Hippocampal formation (tissue), 2 donors: ENCODE data around the gene PSAT1.

Source experiments
- DNase-seq, 2 donors: peaks; one replicate each; lab custom pipeline; 2025; lab: John Stamatoyannopoulos, UW

The PSAT1 gene

GRCh38 chr9:78316166-78316892 lies 19.4 kb downstream of the PSAT1 start:
- DNase-seq, result no peak

- DNase-seq, result peak in 1 of 2 donors; percentile 39
These were observed 22.5 kb downstream of the PSAT1 start for GRCh38 chr9:78319197-78320029.

DNA sequence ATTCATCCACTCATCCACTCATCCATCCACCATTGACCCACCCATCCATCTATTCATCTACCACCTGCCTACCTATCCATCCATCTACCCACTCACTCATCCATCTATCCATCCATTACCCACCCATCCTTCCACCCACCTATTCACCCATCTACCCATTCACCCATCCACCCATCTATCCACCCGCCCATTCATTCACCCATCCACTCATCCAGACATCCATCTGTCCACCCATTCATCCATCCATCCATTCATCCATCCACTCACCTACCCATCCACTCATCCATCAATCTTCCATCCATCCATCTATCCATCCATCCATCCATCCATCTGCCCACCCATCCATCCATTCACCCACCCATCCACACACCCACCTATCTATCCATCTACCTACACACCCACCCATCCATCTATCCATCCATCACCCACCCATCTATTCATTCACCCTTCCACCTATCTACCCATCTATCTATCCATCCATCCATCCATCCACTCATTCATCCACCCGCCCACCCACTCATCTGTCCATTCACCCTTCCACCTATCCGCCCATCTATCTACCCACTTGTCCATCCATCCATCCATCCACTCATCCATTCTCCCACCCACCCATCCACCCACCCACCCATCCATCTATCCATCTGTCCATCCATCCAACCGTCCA lies 23.2 kb downstream of the PSAT1 start:
- no peak for DNase-seq

- DNase-seq, result no peak
These were observed 24.1 kb downstream of the PSAT1 start for GRCh38 chr9:78320875-78321496.

GRCh38 chr9:78321505-78321904 lies 24.6 kb downstream of the PSAT1 start:
- DNase-seq, result no peak

GRCh38 chr9:78324068-78324650 lies 27.2 kb downstream of the PSAT1 start:
- no peak for DNase-seq

- no peak for DNase-seq
These were observed 27.8 kb downstream of the PSAT1 start for GRCh38 chr9:78324682-78325081.

DNA sequence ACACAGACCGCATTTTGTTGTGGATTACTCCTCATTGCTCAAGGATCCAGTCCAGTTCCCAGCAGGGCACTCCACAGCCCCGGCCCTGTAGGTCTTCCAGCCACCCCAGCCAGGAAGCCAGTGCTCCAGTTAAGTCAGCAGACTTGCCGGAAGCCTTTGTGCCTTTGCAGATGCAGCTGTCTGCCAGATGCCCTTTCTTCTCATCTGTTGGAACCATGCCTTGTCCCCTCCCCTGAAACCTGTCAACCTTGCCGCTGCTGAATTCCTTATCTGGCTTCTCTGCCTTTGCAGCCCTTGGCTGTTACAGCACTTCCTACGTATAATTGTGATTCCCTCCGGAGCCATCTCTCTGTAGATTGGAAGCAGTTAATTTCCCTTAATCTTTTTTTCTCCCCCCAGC lies 28.4 kb downstream of the PSAT1 start:
- DNase-seq, result peak in 1 of 2 donors; percentile 24

DNA sequence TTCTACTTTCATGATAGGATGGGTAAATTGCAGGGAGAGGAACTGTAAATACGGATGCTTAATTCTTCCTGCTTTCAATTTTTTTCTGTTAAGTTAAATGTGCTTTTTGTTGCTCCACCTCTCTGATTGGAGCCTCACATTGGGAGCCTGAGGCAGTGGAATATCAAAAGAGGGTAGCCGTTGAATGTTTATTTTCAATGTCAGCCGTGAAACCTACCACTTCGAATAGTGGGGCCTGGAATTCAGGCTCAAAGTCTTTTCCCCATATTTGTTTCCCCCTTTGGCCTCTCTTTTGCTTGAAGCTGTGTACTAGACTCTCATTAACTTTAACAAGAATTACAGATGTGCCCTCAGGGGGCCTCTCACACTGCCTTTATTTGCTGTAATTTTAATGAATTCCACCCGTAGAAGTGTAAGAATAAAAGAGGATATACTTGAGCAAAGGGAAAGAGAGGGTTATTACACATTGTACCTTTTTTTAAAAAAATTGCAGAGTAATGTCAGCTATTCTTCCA lies 29.0 kb downstream of the PSAT1 start:
- DNase-seq, result no peak

DNA sequence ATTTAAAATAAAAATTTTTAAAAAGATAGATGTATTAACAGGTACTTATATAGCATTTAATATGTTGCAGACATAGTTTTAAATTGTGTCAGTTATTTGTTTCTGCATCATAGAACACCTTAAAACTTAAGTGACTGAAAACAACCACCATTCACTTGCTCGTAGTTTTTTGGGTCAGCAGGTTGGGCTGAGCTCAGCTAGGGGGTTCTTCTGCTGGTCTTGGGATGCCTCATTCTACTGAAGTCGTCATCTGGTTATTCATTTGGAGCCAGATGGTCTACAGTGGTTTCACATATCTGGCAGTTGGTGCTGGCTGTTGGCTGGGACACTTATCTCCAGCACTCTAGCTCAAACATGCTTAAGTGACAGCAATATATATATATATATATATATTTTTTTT lies 29.6 kb downstream of the PSAT1 start:
- no peak for DNase-seq

- no peak for DNase-seq
These were observed 35.5 kb downstream of the PSAT1 start for GRCh38 chr9:78332381-78332780.

DNA sequence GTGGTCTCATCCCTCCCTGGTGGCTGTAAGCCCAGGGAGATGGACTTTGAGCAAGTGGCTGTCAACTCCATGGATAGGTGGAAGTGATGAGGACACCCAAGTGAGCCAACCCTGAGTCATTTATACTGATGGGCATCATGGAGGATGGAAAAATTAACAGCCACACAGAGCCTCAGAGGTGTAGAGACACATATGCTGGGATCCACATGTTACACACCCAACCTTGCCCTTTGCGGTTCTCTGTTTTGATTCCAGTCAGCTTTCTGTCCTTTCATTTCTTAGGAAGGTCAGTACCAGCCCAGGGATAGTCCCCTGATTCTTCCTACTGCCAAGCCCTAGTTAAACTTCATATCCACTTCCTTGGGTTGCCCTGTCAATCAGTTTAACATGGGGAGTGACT lies 51.9 kb downstream of the PSAT1 start:
- no peak for DNase-seq

DNA sequence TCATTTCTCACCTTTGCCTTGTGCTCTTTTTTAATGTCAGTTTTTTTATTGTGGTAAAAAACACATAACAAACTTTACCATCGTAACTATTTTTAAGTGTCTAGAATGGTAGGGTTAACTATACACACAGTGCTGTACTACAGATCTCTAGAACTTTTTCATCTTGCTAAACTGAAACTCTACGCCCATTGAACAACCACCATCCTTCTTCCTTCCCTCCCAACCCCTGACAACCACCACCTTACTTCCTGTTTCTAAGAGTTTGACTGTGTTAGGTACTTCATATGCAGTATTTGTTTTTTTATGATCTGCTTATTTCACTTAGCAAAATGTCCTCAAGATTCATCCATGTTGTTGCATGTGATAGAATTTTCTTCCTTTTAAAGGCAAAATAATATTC lies 54.9 kb downstream of the PSAT1 start:
- DNase-seq, result no peak

GRCh38 chr9:78354324-78354973 lies 57.5 kb downstream of the PSAT1 start:
- no peak for DNase-seq

DNA sequence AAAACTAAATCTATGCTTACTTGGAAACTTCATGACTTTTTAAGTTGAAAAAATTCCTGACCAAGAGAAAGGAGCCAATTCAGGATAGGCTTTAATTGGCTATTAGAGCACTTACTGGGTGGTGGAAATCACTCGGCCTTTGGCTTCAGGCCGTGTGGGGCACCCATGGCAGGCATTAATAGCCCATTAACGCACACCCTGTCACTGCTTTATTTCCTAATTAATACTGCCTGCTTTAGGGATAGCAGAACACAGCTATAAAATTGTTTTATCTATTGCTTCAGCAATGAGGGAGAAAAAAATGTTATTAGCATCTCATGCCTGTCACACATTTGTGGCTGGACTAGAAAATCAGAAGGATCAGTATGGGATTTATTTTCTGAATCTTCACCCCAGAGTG lies 58.1 kb downstream of the PSAT1 start:
- no peak for DNase-seq

- no peak for DNase-seq
These were observed 59.7 kb downstream of the PSAT1 start for GRCh38 chr9:78356634-78357033.

DNA sequence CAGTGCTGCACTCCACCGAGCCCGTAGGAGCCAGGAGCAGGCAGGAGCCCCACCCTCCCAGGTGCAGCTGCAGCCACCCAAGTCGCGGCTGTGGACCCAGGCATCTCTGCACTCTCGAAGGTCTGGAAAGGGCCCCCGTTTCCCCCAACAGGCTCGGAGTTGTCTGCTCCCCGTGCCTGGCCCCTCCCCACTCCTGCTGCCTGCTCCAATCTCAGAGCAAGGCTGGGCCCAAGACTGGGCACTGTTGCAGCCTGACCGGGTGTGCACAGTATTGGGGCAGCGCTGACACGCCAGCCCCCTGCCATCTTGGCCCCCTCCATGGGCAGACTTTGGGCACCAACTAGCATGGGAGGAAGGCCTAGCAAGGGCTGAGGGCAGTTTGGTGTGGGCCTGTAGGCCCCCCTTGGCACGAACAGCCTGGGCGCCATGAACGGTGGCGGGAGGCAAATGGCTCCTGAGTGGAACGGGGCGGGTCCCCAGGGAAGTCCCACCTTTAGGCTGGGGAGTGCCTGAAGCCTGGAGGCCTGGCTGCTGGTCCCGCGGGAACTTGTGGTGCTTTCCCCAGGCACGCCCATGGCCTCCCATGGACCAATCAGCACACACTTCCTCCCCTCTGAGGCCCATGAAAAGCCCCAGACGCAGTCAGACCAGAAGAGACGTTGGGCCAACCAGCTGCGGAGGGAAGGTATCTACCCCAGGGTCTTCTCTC lies 60.4 kb downstream of the PSAT1 start:
- DNase-seq, result no peak

DNA sequence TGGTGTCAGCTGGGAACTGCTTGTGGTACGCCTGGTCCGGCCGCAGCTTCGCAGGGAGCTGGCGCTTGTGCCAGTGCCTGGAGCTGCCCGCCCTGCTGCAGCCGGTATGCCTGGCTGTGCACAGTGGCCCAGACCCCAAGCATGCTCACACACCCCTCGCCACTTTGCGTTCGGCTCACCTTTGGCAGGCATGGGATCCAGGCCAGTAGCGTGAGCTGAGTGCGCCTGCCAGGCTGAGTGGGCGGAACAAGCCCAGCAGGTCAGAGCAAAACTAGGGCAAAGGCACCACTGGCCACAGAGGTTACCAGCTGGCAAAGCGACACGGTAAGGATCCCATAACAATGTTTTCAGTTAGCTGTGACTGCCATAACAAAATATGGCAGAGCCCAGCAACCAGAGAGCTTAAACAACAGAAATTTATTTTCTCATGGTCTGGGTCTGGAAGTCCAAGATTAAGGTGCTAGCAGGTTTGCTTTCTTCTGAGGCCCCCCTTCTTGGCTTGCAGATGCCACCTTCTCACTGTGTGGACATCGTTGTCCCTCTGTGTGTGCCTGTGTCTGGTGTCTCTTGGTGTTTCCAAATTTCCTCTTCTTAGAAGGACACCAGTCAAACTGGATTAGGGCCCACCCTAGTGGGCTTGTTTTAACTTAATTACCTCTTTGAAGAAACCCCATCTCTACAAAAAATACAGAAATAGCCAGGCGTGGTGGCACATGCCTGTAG lies 61.6 kb downstream of the PSAT1 start:
- DNase-seq, result no peak

DNA sequence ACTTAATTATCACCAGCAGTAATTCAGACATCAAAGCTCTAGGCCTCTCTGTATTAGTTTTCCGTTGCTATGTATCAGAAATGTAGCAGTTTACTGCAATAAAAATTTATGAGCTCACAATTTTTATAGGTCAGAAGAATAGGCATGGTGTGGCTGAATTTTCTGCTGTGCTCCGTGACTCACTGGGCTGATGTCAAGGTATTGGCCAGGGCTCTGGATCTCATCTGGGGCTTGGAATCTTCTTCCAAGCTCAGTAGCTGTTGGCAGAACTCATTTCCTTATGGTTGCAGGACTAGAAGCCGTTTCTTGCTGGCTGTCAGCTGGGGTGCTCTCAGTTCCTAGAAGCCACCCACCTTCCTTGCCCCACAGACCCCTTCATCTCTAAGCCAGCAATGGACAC lies 66.3 kb downstream of the PSAT1 start:
- no peak for DNase-seq
